GM12891 (cell line): Measurements from ENCODE around the gene SCRN2.

ENCODE experiments used
- DNase-seq: peaks from one replicate; pipeline ENCODE4 v3.0.0; 2011; ENCODE audit warnings: low spot score; ENCODE audit not compliant: insufficient read length
- FAIRE-seq: peaks from 2 replicates; lab custom pipeline; 2011; peaks lifted over from hg19 to GRCh38; lab: Jason Lieb, UNC
- PAX5 ChIP-seq: IDR thresholded peaks from 2 replicates; pipeline ENCODE4 v1.6.1; 2011; ENCODE audit warnings: low read length, moderate library complexity, mild to moderate bottlenecking; ENCODE audit not compliant: insufficient read depth, severe bottlenecking
- POLR2A ChIP-seq: IDR thresholded peaks from 2 replicates; pipeline ENCODE4 v1.6.1; 2011; ENCODE audit warnings: low read depth, low read length, control low read depth
- POLR2AphosphoS5 ChIP-seq: IDR thresholded peaks from 2 replicates; pipeline ENCODE4 v1.6.1; 2011; ENCODE audit warnings: low read depth, low read length, control low read depth
- POU2F2 ChIP-seq: IDR thresholded peaks from 2 replicates; pipeline ENCODE4 v1.6.1; 2011; ENCODE audit warnings: low read depth, mild to moderate bottlenecking, control low read depth, low read length, moderate library complexity
- SPI1 ChIP-seq: IDR thresholded peaks from 2 replicates; pipeline ENCODE4 v1.6.1; 2011; ENCODE audit warnings: low read depth, low read length, control low read depth
- TAF1 ChIP-seq: IDR thresholded peaks from 2 replicates; pipeline ENCODE4 v1.6.1; 2011; ENCODE audit warnings: low read depth, low read length, control low read depth

SCRN2 gene

DNA sequence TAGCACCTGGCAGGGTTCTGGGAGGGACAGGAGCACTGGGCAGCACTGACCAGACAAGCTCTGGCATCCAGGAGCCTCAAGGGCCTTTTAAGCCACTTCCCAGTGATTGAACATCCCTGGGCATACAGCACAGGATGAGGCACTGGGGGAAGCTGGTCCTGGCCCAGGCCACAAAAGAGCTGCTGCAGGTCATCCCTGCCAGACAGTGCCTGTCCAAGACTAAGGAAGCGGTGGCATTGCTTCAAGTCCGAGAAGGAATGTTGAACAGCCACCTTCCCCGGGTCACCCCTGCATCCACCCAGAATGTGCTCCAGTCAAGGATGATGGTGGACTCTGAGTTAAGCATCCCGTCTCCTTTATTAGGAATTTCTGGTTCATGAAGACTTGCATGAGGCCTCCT, 18.3 kb downstream of the SCRN2 start:
- FAIRE-seq (no peak), DNase-seq (no peak)
- TF ChIP-seq SPI1 = no peak
- TF ChIP-seq POU2F2 = no peak
- no peak for TF ChIP-seq POLR2AphosphoS5
- no peak; the same call in 1 of the 2 replicates for TF ChIP-seq POLR2A
- TF ChIP-seq PAX5 = no peak
- no peak for TF ChIP-seq TAF1

GRCh38 chr17:47821424-47822391, 19.4 kb downstream of the SCRN2 start, which contains the start of gene OSBPL7:
Gene OSBPL7 (minus strand): TSS chr17:47821794. CDS start chr17:47820278, 1,516 bp downstream.
- no peak for TF ChIP-seq PAX5
- peak; percentile 76 for TF ChIP-seq POLR2A
- TF ChIP-seq POLR2AphosphoS5 = peak; percentile 61; the same call in 1 of the 2 replicates
- TF ChIP-seq SPI1 = no peak
- TF ChIP-seq POU2F2 = no peak
- TF ChIP-seq TAF1 = peak; percentile 67
- DNase-seq (peak; percentile 91), FAIRE-seq (peak; percentile 97)

DNA sequence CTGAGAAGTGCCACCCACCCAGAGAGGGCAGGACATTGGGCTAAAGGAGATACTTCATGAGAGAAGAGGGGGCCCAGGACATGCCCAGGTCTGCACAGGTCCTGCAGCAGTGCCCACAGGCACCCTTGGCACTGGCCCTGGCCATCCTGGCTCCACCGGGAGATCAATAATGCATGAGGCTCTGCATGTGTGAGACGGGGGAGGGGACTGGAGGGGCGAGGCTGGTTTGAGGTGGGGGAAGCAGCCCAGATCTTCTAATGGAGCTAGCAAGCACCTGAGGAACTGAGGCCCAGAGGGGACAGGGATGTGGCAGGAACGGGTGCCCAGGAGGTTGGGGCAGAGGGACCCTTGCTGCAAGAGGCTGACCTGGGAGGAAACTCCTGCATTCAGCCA, 20.0 kb downstream of the SCRN2 start:
- peak; percentile 28 for FAIRE-seq
- TF ChIP-seq PAX5 (no peak), TAF1 (no peak), POLR2A (no peak), SPI1 (no peak), POLR2AphosphoS5 (no peak), POU2F2 (no peak)
- DNase-seq = no peak

- no peak for DNase-seq
- FAIRE-seq = no peak
- no peak for TF ChIP-seq TAF1
- no peak for TF ChIP-seq POLR2A
- TF ChIP-seq POLR2AphosphoS5 = no peak
These were observed 20.9 kb downstream of the SCRN2 start for GRCh38 chr17:47820033-47820789.

DNA sequence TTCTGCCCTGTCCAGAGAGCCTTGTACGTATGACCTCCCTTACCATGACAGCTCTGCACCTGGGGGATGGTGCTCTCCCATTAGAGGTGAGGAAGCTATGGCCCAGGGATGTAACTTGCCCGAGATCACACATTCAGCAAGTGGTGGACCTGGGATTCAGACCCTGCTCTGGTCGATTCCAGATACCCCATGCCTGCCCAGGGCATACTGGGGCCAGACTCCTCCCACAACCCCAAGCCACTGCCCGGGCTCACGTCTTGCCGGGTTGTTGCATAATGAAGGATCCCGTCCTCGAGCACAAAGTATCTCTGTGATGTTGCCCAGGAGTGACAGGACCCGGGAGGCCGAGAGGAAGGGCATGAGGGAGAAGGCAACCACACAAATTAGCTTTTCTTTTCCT, 21.6 kb downstream of the SCRN2 start:
- FAIRE-seq (no peak), DNase-seq (no peak)
- no peak for TF ChIP-seq TAF1
- TF ChIP-seq PAX5 = no peak

GRCh38 chr17:47818002-47818695, 22.9 kb downstream of the SCRN2 start:
- DNase-seq (no peak), FAIRE-seq (no peak)
- TF ChIP-seq TAF1 (no peak), POU2F2 (no peak), POLR2AphosphoS5 (no peak), SPI1 (no peak), PAX5 (no peak), POLR2A (no peak)

DNA sequence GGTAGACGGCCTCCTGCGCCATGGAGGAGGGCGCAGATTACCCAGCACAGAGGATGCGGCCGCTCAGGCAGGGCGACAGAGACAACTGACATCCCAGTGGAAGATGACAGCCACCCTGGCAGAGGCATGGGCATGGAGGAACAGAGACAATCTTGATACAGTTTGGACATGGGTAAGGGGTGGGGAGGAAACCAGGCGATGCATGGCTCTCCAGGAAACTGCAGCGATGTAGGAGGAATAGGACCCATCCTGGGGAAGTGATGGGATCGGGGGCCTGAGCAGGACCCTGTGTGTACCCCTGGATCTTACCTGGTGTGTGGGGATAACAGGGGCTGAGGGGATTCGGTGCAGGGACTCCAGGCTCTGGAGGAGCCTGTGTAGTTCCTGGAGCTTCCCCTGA, 24.1 kb downstream of the SCRN2 start:
- DNase-seq (no peak), FAIRE-seq (no peak)
- no peak for TF ChIP-seq POU2F2
- TF ChIP-seq SPI1 = no peak
- TF ChIP-seq TAF1 = no peak
- no peak for TF ChIP-seq POLR2A

GRCh38 chr17:47816111-47816735, 24.9 kb downstream of the SCRN2 start:
- no peak for TF ChIP-seq POU2F2
- no peak for TF ChIP-seq POLR2AphosphoS5
- no peak for TF ChIP-seq PAX5
- no peak for TF ChIP-seq TAF1
- TF ChIP-seq POLR2A = no peak
- no peak for TF ChIP-seq SPI1
- FAIRE-seq (no peak), DNase-seq (no peak)

DNA sequence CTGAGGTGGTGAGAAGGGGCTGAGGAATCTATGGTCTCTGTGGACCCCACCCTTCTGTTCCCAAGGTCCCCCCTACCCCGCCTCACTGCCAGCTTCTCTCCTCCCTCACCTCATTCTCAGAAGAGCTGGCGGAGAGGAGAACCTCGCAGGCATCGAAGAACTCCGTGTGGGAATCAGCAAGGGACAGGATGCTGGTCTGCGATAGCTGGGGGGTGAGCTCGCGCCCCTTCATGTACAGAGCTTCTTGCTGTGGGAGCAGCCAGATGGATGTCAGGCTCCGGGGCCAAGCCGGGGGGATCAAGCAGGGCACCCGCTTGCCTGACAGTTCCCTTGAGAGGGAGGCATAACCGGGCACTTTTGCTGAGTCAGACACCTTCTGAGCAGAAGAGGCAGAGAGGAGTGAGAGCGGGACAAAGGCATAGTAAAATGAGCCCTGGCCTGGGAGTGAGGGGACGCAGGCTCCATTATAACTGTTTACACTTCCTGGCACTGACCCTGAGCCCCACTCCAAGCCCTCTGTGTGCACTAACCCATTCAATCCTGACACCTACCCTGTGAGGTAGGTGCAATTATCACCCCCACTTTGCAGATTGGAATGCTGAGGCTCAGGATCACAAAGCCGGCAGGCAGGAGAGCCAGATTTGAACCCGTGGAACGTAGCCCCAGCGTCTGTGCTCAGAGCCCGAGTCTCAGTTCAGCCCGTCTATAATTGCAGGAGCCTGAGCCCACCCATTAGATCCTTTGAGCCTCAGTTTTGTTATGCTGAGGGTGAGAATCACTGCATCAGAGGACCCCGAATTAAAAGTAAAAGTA, 25.8 kb downstream of the SCRN2 start:
- no peak for FAIRE-seq

More for the DNA sequence above, 25.8 kb downstream of the SCRN2 start:
- no peak for DNase-seq
- TF ChIP-seq TAF1 (no peak), SPI1 (no peak), POLR2A (no peak), POLR2AphosphoS5 (no peak), POU2F2 (no peak), PAX5 (no peak)
